ENCODE measurements around the gene KRTAP12-3.
"Not testable (repeated sequence)": the region's sequence is repeated elsewhere in the genome, so short reads cannot be mapped to it uniquely, and the experiment has no call there.

Gene KRTAP12-3

GRCh38 chr21:44685050-44685449 lies 27.3 kb downstream of the KRTAP12-3 start:
- DNase-seq = not testable (repeated sequence)

GRCh38 chr21:44686000-44686781 lies 28.5 kb downstream of the KRTAP12-3 start:
- no peak for DNase-seq

DNA sequence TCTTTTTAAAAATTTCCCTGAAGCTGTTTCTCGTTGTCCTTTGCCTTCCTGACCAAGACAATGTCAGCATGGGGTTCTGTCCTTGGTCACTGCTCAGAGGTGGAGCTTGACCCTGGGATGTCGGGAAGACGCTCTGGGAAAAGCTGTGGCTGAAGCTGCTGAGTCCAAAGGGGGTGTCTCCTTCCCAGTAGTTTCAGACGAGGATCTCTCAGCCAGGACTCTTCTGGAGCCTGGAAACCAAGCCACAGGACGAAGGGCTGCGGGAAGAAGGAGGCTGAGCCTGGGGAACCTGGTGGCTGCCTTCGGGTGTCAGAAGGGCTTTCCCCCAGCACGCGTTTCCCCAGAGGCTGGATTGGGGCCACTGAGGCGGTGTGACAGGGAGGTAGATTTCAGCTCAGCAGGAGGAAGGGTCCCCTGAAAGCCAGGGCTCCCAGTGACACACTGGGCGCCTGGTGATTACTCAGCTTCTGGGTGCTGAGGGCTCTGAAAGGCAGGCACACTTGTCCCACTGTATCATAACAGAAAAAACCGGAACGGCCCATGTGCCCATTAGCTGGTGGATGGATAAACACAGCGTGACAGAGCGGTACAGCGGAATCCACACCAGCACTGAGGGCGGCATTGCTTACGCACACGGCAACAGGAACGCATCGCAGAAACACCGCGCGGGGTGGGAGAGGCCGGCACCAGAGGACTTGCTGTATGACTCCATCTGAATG lies 29.3 kb downstream of the KRTAP12-3 start:
- no peak for DNase-seq

DNA sequence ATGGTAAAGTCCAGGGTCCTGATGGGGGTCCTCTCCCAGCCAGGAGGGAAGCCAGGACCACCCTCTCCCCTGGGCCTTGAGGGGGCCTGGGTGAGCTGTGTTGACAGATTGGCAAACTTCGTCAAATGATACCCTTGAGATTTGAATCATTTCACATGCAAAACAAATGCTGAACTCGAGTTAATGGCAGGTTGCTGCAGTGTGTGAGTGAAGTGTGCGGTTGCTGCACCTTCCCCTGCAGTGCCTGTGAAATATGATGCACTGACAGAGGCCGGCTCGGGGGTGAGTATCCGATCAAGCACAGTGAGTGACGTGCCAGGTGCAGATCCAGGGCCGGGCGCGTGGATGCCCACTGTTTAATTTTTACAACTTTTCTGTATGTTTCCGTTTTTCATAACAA lies 29.9 kb downstream of the KRTAP12-3 start:
- no peak for DNase-seq

- DNase-seq = not testable (repeated sequence)
These were observed 32.0 kb downstream of the KRTAP12-3 start for GRCh38 chr21:44689740-44690139.

- DNase-seq = no peak
These were observed 34.0 kb downstream of the KRTAP12-3 start for GRCh38 chr21:44691686-44692085.

GRCh38 chr21:44692798-44693512 lies 35.2 kb downstream of the KRTAP12-3 start:
- DNase-seq = no peak

- no peak for DNase-seq
These were observed 37.0 kb downstream of the KRTAP12-3 start for GRCh38 chr21:44694776-44695175.

- no peak for DNase-seq
These were observed 37.5 kb downstream of the KRTAP12-3 start for GRCh38 chr21:44695184-44695583.

DNA sequence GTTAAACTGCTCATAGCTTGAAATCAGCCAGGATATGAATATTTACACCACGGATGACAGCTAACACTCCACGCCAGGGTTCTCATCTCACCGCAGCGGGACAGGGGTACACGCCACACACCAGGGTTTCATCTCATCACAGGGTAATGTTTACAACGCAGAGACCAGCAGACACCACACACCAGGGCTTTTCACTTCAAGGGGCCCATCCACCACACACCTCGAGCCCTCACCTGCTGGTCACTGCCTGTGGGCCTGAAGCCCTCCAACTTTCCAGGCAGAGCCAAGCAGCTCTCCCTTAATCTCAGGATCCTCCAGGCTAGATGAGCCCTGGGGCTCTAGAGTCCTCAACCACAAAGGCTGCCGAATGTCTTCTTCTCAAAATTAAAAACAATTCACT lies 37.9 kb downstream of the KRTAP12-3 start:
- DNase-seq = no peak

DNA sequence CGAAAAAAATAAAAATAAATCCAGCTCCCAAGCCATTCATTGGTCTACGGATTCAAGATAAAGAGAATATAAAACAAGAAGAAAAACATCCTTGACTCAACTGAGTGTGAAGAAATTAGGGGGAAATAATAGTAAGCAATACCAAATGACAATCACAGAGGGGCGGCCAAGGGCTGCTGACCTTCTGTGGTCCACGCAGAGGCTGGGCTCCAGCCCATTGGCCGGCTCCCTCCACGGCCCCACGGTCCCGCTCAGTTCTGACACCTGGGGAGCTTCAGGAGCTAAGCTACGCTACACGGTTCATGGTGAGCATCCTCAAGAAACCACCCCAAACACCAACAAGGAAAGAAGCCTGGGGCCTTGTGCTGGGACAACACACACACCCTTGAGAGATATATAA lies 38.8 kb downstream of the KRTAP12-3 start:
- DNase-seq = no peak

GRCh38 chr21:44697172-44697810 lies 39.6 kb downstream of the KRTAP12-3 start, which contains the start of gene KRTAP10-12:
Gene KRTAP10-12, plus strand, starts transcription at chr21:44697172. Its CDS starts 30 bp downstream, at chr21:44697202.
- not testable (repeated sequence) for DNase-seq

DNA sequence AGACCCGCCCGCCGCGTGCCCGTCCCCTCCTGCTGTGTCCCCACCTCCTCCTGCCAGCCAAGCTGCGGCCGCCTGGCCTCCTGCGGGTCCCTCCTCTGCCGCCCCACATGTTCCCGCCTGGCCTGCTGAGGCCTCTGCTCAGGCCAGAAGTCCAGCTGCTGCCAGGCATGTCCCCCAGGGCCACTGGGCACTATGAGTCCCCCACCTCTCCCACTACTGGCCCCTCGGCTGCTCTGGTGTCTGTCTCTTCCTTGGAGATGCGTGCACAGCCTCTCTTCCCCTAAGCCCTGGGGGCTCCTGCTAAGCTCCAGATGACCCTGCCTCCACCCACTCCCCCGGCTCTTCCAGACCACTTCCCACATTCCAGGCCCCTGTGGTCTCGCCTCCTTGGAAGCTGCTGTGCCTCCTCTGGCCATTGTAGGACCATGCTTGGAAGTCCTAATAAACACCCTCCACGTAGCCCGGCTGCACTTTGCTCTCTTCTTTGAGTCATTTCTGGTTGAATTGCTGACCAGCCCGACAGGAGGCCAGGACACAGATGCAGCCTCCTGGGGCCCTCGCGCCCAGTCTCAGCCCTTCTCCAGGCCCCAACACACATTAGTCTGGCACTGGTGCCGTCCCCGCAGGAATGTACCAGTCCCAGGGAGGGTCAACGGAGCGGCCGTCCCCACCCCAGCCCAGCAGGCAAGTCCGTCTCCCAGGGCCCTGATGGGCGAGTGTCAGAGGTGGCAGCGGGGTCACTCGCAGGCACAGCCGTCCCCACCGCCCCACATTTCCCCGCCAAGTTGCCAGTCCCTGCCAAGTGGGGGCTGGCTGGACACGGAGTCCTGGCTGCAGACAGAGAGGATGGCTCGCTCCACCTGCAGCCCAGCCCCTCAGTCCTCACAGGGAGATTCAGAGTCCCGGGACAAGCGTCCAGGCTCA lies 40.3 kb downstream of the KRTAP12-3 start:
- DNase-seq = no peak

- no peak for DNase-seq
These were observed 41.8 kb downstream of the KRTAP12-3 start for GRCh38 chr21:44699502-44700001.

GRCh38 chr21:44700101-44701022 lies 42.6 kb downstream of the KRTAP12-3 start:
- DNase-seq = no peak

- no peak for DNase-seq
These were observed 43.3 kb downstream of the KRTAP12-3 start for GRCh38 chr21:44701023-44701400.

- DNase-seq = no peak
These were observed 43.8 kb downstream of the KRTAP12-3 start for GRCh38 chr21:44701541-44701940.

- no peak for DNase-seq
These were observed 44.6 kb downstream of the KRTAP12-3 start for GRCh38 chr21:44702111-44702972.

Measured in fibroblast of skin of back (primary cell).